HG02981 (cell line): ENCODE measurements around the gene SNAPC2.
"Not testable (repeated sequence)": the region's sequence is repeated elsewhere in the genome, so short reads cannot be mapped to it uniquely, and the experiment has no call there.

ENCODE experiments used
- ATAC-seq: cut with Tn5 transposase; IDR thresholded peaks from one replicate; pipeline ENCODE4 v1.9.1; 2021; ENCODE audit warnings: mild to moderate bottlenecking, moderate library complexity; ENCODE audit not compliant: unreplicated experiment

Gene SNAPC2

GRCh38 chr19:7888145-7888825 is 31.9 kb upstream of the SNAPC2 start, which contains the start of gene LRRC8E:
Gene LRRC8E, plus strand, starts transcription at chr19:7888510. Its CDS starts 7,094 bp downstream, at chr19:7895604.
- ATAC-seq: no peak

DNA sequence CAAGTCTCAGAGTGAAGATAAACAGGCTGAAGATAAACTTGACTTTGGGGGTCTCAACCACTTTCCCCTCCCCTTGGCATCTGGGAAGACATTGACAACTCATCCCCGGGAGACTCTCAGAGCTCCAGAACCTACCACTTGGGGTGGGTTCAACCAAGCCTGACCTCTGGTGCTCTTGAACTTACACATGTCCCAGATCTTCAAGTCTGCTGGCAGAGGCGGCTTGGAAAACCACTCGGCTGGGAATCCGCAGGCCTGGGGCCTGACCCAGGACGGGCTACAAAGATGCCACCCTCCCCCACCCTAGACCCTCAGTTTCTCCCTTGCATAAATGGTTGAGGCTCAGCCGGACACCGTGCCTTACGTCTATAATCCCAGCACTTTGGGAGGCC is 31.3 kb upstream of the SNAPC2 start:
- ATAC-seq: no peak

DNA sequence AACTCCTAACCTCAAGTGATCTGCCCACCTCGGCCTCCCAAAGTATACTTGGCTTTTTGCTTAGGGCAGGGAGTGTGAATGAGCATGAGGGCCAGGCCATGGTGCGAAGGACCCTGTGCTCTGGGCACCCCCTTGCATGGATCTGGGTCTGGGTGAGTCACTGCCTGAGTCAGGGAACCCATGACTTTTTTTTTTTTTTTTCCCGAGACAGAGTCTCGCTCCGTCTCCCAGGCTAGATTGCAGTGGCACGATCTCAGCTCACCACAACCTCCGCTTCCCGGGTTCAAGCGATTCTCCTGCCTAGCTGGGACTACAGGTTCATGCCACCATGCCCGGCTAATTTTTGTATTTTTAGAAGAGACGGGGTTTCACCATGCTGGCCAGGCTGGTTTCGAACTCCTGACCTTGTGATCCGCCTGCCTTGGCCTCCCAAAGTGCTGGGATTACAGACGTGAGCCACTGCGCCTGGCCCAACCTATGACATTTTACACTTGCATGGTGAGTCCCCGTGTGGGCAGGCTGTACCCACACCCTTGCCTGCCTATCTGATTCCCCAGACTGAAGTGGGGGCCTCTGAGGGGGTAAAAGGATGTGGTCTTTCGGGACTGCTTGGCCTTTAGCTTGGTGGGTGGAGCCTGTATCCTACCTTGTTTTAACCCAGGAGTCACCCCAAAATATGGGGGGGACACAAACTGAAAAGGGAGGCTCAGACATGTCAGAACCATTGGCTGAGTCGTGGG is 26.6 kb upstream of the SNAPC2 start:
- ATAC-seq: not testable (repeated sequence)

- ATAC-seq: no peak
Measured at GRCh38 chr19:7894612-7895309, 25.4 kb upstream of the SNAPC2 start.

- no peak for ATAC-seq
Measured at GRCh38 chr19:7895565-7895964, 24.6 kb upstream of the SNAPC2 start.

- ATAC-seq: no peak
Measured at GRCh38 chr19:7897292-7897691, 22.8 kb upstream of the SNAPC2 start.

- no peak for ATAC-seq
Measured at GRCh38 chr19:7898967-7899366, 21.2 kb upstream of the SNAPC2 start.

- ATAC-seq: no peak
Measured at GRCh38 chr19:7899751-7900378, 20.3 kb upstream of the SNAPC2 start.

DNA sequence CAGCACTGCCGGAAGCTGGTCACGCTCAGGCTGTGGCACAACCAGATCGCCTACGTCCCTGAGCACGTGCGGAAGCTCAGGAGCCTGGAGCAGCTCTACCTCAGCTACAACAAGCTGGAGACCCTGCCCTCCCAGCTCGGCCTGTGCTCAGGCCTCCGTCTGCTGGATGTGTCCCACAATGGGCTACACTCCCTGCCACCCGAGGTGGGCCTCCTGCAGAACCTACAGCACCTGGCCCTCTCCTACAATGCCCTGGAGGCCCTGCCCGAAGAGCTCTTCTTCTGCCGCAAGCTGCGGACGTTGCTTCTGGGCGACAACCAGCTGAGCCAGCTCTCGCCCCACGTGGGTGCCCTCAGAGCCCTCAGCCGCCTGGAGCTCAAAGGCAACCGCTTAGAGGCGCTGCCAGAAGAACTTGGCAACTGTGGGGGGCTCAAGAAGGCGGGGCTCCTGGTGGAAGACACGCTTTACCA is 19.7 kb upstream of the SNAPC2 start:
- ATAC-seq: no peak

- ATAC-seq: no peak
Measured at GRCh38 chr19:7900931-7901330, 19.2 kb upstream of the SNAPC2 start.

- no peak for ATAC-seq
Measured at GRCh38 chr19:7901337-7901736, 18.8 kb upstream of the SNAPC2 start.

DNA sequence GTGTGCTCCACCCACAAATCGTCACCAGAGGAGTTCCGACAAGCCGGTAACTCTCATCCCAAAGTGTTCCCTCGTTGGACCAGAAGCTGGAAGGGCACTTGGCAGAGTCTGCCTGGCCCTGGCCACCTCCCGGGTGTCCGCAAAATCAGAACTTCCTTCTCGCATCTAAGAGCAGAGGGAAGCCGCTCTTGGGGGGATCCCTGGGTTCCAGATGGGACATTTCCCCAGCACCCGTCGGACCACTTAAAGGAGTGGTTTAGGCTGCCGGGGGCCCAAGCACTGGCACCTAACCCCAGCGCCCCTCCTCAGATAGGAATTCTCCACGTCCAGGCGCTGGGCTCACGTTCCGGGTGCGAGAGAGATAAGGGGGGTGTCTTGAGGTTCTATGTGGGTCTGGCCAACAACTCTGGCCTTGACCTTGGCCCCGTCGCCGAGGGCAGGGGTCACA is 17.3 kb upstream of the SNAPC2 start:
- ATAC-seq: no peak

GRCh38 chr19:7903244-7904073 is 16.7 kb upstream of the SNAPC2 start, which contains the start of gene MAP2K7:
Gene MAP2K7, plus strand, starts transcription at chr19:7903877. Its CDS starts 68 bp downstream, at chr19:7903945.
- ATAC-seq: peak; percentile 82

DNA sequence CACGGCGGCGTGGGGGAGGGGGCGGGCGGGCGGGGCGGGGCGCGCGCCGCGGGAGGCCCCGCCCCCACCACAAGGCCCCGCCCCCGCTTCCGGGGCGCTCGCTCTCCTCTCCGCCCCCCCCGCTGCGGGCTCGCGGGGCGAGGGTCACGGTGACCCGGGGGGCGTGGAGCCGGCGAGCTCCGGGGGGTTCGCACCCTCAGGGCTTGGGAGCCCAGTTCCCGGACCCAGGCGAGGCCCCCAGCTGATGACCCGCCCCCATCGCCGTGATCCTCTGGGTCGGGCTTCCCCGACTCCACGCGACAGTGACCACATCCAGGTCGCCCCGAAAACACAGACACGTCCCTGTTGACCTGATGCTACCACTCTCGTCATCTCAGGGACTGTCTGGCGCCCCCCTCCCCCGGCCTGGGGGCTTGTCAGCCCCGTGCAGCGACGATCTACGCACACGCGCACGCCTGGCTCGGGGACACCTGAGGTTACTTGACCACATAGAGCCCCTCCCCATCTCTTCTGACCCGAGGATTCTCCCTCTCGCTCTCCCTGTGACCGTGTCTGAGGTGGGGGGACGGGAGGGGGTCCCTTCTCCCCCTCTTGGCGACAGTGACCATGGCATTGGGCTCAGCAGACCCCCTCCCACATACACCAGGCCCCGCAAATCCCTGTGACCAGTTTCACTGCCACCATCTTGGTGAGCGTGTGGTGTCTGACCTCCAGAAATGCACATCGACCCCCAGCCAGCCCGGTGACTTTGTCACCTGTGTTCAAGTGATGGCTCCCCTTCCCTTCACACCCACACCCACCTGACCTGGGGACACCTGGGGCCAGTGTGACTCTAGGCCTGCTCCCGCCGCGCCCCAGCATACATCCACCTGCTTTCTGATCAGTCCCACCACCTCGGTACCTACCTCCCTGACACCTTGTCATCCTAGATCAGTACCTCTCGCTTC is 15.8 kb upstream of the SNAPC2 start:
- peak; percentile 21 for ATAC-seq

GRCh38 chr19:7905268-7905667 is 14.9 kb upstream of the SNAPC2 start:
- ATAC-seq: no peak

DNA sequence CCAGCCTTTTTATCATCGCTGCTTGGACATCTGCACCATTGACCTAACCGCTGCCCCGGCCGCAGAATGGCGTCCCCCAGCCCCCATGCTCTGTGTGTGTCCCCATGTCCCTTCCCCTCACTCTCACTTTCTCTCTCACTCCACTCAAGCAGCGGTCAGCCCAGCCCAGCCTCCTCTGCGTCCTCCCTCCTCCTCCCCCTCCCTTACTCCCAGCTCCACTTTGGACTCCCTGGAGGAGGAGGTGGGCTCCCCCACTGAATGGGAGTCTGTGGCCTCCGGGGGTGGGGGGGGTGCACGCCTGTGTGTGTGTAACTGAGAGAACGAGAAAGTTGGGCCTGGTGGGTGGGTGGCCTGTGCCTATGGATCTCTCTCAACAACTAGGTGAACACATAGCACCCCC is 14.3 kb upstream of the SNAPC2 start:
- no peak for ATAC-seq

DNA sequence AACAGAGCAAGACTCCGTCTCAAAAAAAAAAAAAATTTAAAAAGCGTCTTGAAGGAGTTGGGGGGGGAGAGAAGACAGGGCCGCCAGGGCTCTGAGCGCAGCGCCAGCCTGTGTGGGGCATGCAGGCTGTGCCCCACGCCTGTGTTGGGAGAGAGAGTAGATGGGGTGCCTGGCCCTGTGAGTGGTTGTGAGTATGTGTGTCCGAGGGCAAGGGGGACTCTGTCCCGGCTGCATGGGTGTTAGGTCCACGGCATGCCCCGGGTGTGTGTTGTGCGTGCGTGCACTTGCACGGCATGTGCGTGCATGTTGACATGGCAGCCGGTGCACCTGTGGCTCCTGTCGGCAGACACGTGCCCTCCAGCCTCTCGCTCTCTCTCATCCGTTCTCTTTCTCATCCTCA is 13.0 kb upstream of the SNAPC2 start:
- ATAC-seq: no peak

- no peak for ATAC-seq
Measured at GRCh38 chr19:7907544-7907943, 12.6 kb upstream of the SNAPC2 start.

- no peak for ATAC-seq
Measured at GRCh38 chr19:7908078-7908699, 11.9 kb upstream of the SNAPC2 start.
